ENCODE results near the gene DPAGT1. TPM values are rescaled to one million over a fixed set of nuclear protein-coding genes. Genes with fewer than 3 reads are reported as not detected.

Gene DPAGT1
- total RNA-seq, 2 experiments from 2014 or later = 31.7 to 83.4 TPM

GRCh38 chr11:119108146-119108856 lies 6.6 kb upstream of the DPAGT1 start:
- H3K79me2 ChIP-seq (ENCODE audit: insufficient read depth, low read depth, low read length) = peaks cover 6% of the 10 kb centered on the region; the same call in 1 of the 2 replicates
- intact Hi-C loops (cut with micrococcal nuclease; ENCODE audit: unreplicated experiment) = loop anchor here (1.0 kb wide), 1 partner anchor 13 kb away; the partner anchor contains the start of gene HINFP
- H3K9me3 ChIP-seq (ENCODE audit: low read length) = no peaks in the 10 kb centered on the region
- H3K4me2 ChIP-seq (ENCODE audit: low read length) = peak overlapping the region; percentile 99
- H4K20me1 ChIP-seq (ENCODE audit: insufficient read depth, low read length) = no peaks in the 10 kb centered on the region
- ChIA-PET CTCF (ENCODE audit: unreplicated experiment) (interaction anchor here (1.4 kb wide), 1 partner anchor 13 kb away, joined by 7 read pairs; the partner anchor contains the start of gene HINFP), POLR2A (interaction anchor here (0.5 to 4.0 kb wide), 6 partner anchors 10 to 1100 kb away, joined by 3 to 41 read pairs (median 6); partner anchors contain the start of genes HINFP and VPS11)
- peak overlapping the region; percentile 41 for H3K27ac ChIP-seq (ENCODE audit: low read depth, low read length, poor library complexity, severe bottlenecking)
- TF ChIP-seq EZH2phosphoT487 (IDR thresholded peaks at IDR 0.05; ENCODE audit: borderline replicate concordance, low read depth, low read length) (no peak), CTCF (conservative IDR thresholded peaks at IDR 0.05; ENCODE audit: low read length) (no peak)
- H3K4me1 ChIP-seq (ENCODE audit: insufficient read depth, low read length, poor library complexity, severe bottlenecking) = peaks cover 26% of the 10 kb centered on the region
- H3K36me3 ChIP-seq (ENCODE audit: insufficient read depth, low read length) = peaks cover 7% of the 10 kb centered on the region; the same call in 1 of the 2 replicates
- H3K4me3 ChIP-seq (ENCODE audit: low read depth, low read length, poor library complexity, severe bottlenecking) = peak overlapping the region; percentile 93
- BruUV-seq (replicated peaks) = no TSS peak
- DNase-seq (ENCODE audit: low spot score) = peak; percentile 71
- H3K9me2 ChIP-seq (ENCODE audit: insufficient read depth, low read length) = no peaks in the 10 kb centered on the region
- H2AFZ ChIP-seq (ENCODE audit: low read length) = peak overlapping the region; percentile 11; the same call in 1 of the 2 replicates

GRCh38 chr11:119107538-119108145 lies 6.0 kb upstream of the DPAGT1 start:
- Histone ChIP-seq H3K4me2 (ENCODE audit: low read length) (peak overlapping the region; percentile 99), H3K36me3 (ENCODE audit: insufficient read depth, low read length) (peaks cover 7% of the 10 kb centered on the region; the same call in 1 of the 2 replicates), H3K79me2 (ENCODE audit: insufficient read depth, low read depth, low read length) (peaks cover 6% of the 10 kb centered on the region; the same call in 1 of the 2 replicates), H3K27ac (ENCODE audit: low read depth, low read length, poor library complexity, severe bottlenecking) (peak overlapping the region; percentile 41), H3K9me3 (ENCODE audit: low read length) (no peaks in the 10 kb centered on the region), H2AFZ (ENCODE audit: low read length) (peak overlapping the region; percentile 11), H3K4me1 (ENCODE audit: insufficient read depth, low read length, poor library complexity, severe bottlenecking) (peaks cover 31% of the 10 kb centered on the region), H4K20me1 (ENCODE audit: insufficient read depth, low read length) (no peaks in the 10 kb centered on the region), H3K4me3 (ENCODE audit: low read depth, low read length, poor library complexity, severe bottlenecking) (peak overlapping the region; percentile 93), H3K9me2 (ENCODE audit: insufficient read depth, low read length) (no peaks in the 10 kb centered on the region)
- ChIA-PET POLR2A (interaction anchor here (0.6 to 4.0 kb wide), 11 partner anchors 8 to 254 kb away, joined by 3 to 41 read pairs (median 3); partner anchors contain the start of genes HINFP and HMBS), CTCF (ENCODE audit: unreplicated experiment) (interaction anchor here (1.0 kb wide), 1 partner anchor 76 kb away, joined by 3 read pairs; no protein-coding TSS in a partner anchor)
- intact Hi-C loops (cut with micrococcal nuclease; ENCODE audit: unreplicated experiment) = loop anchor here (1.0 kb wide), 1 partner anchor 14 kb away; the partner anchor contains the start of gene HINFP
- peak; percentile 45 for DNase-seq (ENCODE audit: low spot score)
- TF ChIP-seq EZH2phosphoT487 (IDR thresholded peaks at IDR 0.05; ENCODE audit: borderline replicate concordance, low read depth, low read length) (no peak), CTCF (conservative IDR thresholded peaks at IDR 0.05; ENCODE audit: low read length) (no peak)
- no TSS peak for BruUV-seq (replicated peaks)
